GM10266 (cell line): Measurements from ENCODE around the gene CACNA1E.

Experiments
- DNase-seq: peaks from one replicate; pipeline ENCODE4 v3.0.0; 2012; ENCODE audit errors: extremely low spot score
- TF ChIP-seq, protein P1 (sequence below): IDR thresholded peaks from 2 replicates; pipeline ENCODE4 v1.5.1; 2012; ENCODE audit warnings: mild to moderate bottlenecking, low read depth; ENCODE audit not compliant: control insufficient read depth, insufficient read depth; ENCODE audit errors: missing control alignments

The CACNA1E gene

DNA sequence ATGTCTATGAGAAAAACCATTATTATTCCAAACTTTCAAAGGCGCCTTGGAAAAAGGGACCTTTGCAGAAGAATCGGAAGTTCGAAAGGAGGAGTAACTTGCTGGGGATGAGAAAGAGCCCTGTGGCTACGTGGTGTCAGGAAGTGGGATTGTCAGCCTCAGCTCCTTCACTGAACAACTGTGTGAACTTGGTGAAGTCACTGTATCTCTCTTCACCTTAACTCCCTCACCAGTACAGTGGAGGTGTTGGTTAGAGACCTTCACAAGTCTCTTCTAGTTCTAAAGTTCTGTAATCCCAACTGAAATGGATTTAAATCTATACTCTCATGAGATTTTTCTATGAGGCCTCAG lies 285.6 kb downstream of the CACNA1E start:
- TF ChIP-seq, protein P1, sequence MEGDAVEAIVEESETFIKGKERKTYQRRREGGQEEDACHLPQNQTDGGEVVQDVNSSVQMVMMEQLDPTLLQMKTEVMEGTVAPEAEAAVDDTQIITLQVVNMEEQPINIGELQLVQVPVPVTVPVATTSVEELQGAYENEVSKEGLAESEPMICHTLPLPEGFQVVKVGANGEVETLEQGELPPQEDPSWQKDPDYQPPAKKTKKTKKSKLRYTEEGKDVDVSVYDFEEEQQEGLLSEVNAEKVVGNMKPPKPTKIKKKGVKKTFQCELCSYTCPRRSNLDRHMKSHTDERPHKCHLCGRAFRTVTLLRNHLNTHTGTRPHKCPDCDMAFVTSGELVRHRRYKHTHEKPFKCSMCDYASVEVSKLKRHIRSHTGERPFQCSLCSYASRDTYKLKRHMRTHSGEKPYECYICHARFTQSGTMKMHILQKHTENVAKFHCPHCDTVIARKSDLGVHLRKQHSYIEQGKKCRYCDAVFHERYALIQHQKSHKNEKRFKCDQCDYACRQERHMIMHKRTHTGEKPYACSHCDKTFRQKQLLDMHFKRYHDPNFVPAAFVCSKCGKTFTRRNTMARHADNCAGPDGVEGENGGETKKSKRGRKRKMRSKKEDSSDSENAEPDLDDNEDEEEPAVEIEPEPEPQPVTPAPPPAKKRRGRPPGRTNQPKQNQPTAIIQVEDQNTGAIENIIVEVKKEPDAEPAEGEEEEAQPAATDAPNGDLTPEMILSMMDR, result no peak
- no peak for DNase-seq

DNA sequence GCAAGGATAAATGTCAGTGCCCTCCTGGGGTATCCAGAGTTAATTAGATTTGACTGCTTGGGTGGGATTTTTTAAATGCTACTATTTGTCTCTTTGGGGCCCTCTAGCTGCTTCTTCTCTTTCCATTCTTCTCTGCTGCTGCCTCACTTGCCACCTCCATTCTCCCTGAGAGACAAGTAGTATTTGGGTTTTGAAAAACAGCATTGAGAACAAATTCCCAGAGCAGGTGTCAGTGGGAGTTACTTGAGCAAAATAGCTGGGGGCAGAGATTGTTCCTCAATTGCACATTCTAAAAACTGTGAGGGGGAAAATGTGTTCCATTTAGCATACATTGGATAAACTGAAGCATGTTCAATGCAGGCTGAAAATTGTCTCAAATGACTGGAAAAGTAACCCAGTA lies 286.5 kb downstream of the CACNA1E start:
- TF ChIP-seq, protein P1, result no peak
- DNase-seq, result no peak

DNA sequence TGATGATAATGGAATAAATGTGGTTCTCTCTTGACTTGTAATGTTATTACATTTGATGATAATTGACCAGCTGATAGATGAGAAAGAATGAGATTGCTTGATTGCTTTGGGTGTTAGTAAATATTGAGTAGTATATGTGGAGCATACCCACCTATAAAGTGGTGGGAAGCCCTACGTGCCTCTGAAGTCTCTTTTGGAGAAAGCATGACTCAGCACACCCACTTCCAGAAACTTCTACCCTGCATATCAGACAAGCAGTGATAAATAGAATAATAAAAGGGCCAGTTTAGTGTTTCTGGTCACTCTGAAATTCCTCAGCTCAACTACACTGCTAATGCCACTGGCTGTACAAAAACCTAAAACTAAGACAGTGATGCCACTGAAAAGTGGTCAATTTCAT lies 289.4 kb downstream of the CACNA1E start:
- no peak for DNase-seq
- TF ChIP-seq, protein P1, result no peak

DNA sequence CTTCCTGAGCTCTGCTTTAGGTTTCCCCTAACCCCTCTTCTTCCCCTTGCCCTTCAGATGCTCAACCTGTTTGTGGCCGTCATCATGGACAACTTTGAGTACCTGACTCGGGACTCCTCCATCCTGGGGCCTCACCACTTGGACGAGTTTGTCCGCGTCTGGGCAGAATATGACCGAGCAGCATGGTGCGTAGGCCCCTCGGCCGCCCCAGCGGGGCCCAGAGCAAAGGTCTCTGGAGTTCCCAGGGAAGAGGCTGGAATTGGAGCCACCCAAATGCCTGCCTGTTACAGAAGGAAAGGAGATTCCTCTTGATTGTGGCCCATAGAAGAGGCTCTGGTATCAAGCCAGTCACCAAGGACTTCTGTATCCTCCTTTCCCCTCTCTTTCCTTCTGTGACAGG lies 292.7 kb downstream of the CACNA1E start:
- TF ChIP-seq, protein P1, result no peak

DNA sequence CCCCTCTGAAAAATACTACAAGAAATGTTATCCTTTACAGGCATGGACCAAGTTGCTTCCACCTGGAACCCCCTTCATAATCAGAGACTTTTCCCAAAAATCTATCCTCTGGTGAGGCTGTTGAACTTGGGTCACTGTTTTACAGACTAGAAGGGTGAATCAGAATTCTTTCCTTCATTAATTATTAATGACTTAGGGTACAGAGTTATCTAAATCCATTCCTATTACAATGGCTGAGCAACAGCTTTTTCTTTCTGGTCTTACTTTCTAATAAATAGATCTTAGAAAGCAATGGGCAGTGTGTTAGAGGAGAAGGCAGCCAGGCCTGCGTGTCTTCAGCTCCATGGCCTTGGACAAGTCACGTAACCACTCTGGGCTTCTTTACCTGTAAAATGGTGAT lies 294.0 kb downstream of the CACNA1E start:
- TF ChIP-seq, protein P1, result no peak
- DNase-seq, result no peak

More for the DNA sequence above, 292.7 kb downstream of the CACNA1E start:
- no peak for DNase-seq

DNA sequence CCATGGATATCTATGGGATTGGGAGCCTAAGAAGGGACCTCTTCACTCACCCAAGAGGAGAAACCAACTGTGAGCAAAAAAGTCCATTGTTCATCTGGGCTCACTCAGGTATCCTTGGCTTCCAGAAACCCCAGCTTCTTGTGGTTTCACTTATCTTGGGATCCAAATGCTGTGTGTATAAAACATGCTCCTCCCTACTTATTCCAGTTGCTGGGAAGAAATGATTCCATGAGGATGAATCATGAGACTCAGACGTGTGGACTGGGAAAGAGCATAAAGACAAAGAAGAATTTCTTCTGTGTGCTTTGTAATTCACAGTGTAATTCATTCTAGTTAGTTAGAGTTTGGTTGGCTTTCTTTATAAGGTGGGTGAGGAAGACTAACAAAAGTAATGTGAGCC lies 294.5 kb downstream of the CACNA1E start:
- TF ChIP-seq, protein P1, result no peak

DNA sequence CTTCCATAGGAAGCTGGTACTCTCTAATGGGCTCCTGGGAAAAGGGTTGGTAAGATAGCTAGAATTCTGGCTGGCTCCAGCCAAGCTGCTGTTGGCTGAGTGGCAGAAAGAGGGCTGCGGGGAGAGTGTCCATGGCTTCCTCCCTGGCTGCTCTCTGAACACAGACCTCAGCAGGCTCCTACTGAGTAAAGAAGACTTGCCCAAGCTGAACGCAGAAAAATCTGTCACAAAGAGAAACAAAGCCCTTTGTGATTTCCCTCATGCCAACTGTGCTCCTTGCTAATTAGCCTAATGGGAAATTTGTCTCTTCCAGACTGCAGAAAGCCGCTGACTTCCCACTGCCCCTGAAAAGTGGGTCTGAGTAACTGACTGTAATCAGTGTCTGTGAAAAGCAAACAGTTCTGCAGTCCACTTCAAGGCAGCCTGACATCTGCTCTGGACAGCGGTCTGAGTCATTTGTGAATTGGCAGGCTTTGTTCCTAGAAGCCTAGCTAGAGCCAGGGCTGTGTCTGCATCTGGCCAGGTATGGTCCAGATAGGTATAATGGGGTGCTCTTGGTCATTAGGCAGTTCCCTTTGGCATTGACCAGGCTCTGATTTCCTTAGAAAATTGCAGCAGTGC lies 295.4 kb downstream of the CACNA1E start:
- TF ChIP-seq, protein P1, result no peak
- no peak for DNase-seq

More for the DNA sequence above, 294.5 kb downstream of the CACNA1E start:
- DNase-seq, result no peak
